Measurements from ENCODE around the gene CD164L2.

The CD164L2 gene

DNA sequence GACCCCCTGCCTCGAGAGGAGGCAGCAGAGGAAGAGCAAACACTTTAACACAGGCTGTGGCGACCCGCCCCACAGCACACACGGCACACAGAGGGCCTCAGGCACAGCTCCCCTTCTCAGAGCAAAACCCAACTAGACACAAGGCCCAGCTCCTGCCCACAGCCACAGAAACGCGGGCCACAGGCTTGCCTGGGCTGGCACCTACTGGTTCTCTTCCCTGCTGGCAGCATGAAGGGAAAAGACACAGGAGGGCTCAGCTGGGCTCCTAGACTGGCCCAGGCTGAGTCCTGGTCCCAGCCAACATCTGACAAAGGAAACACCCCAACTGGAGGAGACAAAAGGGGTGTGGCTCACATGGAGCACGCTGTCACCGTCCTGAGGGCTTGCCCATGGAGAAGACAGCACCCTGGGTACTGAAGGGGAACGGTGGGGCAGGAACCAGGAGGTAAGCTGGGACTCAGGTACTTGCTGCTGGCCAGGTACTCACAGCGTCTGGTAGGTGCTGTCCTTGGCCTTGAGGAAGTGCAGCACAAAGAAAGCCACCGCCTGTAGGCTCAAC is 3.5 kb downstream of the CD164L2 start:
- TF ChIP-seq, protein P1, sequence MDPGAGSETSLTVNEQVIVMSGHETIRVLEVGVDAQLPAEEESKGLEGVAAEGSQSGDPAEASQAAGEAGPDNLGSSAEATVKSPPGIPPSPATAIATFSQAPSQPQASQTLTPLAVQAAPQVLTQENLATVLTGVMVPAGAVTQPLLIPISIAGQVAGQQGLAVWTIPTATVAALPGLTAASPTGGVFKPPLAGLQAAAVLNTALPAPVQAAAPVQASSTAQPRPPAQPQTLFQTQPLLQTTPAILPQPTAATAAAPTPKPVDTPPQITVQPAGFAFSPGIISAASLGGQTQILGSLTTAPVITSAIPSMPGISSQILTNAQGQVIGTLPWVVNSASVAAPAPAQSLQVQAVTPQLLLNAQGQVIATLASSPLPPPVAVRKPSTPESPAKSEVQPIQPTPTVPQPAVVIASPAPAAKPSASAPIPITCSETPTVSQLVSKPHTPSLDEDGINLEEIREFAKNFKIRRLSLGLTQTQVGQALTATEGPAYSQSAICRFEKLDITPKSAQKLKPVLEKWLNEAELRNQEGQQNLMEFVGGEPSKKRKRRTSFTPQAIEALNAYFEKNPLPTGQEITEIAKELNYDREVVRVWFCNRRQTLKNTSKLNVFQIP (CRISPR knock-in tag; IDR thresholded peaks at IDR 0.05; ENCODE audit: borderline replicate concordance, low read depth), result no peak
- TF ChIP-seq, protein P2, sequence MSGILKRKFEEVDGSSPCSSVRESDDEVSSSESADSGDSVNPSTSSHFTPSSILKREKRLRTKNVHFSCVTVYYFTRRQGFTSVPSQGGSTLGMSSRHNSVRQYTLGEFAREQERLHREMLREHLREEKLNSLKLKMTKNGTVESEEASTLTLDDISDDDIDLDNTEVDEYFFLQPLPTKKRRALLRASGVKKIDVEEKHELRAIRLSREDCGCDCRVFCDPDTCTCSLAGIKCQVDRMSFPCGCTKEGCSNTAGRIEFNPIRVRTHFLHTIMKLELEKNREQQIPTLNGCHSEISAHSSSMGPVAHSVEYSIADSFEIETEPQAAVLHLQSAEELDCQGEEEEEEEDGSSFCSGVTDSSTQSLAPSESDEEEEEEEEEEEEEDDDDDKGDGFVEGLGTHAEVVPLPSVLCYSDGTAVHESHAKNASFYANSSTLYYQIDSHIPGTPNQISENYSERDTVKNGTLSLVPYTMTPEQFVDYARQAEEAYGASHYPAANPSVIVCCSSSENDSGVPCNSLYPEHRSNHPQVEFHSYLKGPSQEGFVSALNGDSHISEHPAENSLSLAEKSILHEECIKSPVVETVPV (CRISPR knock-in tag; IDR thresholded peaks at IDR 0.05), result no peak
- TF ChIP-seq, protein P3, sequence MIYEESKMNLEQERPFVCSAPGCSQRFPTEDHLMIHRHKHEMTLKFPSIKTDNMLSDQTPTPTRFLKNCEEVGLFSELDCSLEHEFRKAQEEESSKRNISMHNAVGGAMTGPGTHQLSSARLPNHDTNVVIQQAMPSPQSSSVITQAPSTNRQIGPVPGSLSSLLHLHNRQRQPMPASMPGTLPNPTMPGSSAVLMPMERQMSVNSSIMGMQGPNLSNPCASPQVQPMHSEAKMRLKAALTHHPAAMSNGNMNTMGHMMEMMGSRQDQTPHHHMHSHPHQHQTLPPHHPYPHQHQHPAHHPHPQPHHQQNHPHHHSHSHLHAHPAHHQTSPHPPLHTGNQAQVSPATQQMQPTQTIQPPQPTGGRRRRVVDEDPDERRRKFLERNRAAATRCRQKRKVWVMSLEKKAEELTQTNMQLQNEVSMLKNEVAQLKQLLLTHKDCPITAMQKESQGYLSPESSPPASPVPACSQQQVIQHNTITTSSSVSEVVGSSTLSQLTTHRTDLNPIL (CRISPR knock-in tag; IDR thresholded peaks at IDR 0.05; ENCODE audit: low read depth), result no peak
- no peak for TF ChIP-seq ZNF70 (CRISPR knock-in tag; IDR thresholded peaks at IDR 0.05)
- no peak for TF ChIP-seq ESRRG (CRISPR knock-in tag; IDR thresholded peaks at IDR 0.05)
- TF ChIP-seq OSR1 (CRISPR knock-in tag; IDR thresholded peaks at IDR 0.05), result no peak
- no peak for TF ChIP-seq TOX (CRISPR knock-in tag; IDR thresholded peaks at IDR 0.05; ENCODE audit: borderline replicate concordance)
- TF ChIP-seq BACH2 (CRISPR knock-in tag; IDR thresholded peaks at IDR 0.05; ENCODE audit: borderline replicate concordance), result no peak
- TF ChIP-seq ZFP30 (CRISPR knock-in tag; IDR thresholded peaks at IDR 0.05), result no peak
- TF ChIP-seq, protein P4, sequence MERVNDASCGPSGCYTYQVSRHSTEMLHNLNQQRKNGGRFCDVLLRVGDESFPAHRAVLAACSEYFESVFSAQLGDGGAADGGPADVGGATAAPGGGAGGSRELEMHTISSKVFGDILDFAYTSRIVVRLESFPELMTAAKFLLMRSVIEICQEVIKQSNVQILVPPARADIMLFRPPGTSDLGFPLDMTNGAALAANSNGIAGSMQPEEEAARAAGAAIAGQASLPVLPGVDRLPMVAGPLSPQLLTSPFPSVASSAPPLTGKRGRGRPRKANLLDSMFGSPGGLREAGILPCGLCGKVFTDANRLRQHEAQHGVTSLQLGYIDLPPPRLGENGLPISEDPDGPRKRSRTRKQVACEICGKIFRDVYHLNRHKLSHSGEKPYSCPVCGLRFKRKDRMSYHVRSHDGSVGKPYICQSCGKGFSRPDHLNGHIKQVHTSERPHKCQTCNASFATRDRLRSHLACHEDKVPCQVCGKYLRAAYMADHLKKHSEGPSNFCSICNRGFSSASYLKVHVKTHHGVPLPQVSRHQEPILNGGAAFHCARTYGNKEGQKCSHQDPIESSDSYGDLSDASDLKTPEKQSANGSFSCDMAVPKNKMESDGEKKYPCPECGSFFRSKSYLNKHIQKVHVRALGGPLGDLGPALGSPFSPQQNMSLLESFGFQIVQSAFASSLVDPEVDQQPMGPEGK (CRISPR knock-in tag; IDR thresholded peaks at IDR 0.05; ENCODE audit: borderline replicate concordance), result no peak
- TF ChIP-seq RARB (CRISPR knock-in tag; IDR thresholded peaks at IDR 0.05), result no peak
- no peak for TF ChIP-seq ZNF565 (CRISPR knock-in tag; conservative IDR thresholded peaks at IDR 0.05; ENCODE audit: low read depth)
- TF ChIP-seq, protein P5, sequence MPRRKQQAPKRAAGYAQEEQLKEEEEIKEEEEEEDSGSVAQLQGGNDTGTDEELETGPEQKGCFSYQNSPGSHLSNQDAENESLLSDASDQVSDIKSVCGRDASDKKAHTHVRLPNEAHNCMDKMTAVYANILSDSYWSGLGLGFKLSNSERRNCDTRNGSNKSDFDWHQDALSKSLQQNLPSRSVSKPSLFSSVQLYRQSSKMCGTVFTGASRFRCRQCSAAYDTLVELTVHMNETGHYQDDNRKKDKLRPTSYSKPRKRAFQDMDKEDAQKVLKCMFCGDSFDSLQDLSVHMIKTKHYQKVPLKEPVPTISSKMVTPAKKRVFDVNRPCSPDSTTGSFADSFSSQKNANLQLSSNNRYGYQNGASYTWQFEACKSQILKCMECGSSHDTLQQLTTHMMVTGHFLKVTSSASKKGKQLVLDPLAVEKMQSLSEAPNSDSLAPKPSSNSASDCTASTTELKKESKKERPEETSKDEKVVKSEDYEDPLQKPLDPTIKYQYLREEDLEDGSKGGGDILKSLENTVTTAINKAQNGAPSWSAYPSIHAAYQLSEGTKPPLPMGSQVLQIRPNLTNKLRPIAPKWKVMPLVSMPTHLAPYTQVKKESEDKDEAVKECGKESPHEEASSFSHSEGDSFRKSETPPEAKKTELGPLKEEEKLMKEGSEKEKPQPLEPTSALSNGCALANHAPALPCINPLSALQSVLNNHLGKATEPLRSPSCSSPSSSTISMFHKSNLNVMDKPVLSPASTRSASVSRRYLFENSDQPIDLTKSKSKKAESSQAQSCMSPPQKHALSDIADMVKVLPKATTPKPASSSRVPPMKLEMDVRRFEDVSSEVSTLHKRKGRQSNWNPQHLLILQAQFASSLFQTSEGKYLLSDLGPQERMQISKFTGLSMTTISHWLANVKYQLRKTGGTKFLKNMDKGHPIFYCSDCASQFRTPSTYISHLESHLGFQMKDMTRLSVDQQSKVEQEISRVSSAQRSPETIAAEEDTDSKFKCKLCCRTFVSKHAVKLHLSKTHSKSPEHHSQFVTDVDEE (CRISPR knock-in tag; IDR thresholded peaks at IDR 0.05), result no peak
- no peak for ATAC-seq

DNA sequence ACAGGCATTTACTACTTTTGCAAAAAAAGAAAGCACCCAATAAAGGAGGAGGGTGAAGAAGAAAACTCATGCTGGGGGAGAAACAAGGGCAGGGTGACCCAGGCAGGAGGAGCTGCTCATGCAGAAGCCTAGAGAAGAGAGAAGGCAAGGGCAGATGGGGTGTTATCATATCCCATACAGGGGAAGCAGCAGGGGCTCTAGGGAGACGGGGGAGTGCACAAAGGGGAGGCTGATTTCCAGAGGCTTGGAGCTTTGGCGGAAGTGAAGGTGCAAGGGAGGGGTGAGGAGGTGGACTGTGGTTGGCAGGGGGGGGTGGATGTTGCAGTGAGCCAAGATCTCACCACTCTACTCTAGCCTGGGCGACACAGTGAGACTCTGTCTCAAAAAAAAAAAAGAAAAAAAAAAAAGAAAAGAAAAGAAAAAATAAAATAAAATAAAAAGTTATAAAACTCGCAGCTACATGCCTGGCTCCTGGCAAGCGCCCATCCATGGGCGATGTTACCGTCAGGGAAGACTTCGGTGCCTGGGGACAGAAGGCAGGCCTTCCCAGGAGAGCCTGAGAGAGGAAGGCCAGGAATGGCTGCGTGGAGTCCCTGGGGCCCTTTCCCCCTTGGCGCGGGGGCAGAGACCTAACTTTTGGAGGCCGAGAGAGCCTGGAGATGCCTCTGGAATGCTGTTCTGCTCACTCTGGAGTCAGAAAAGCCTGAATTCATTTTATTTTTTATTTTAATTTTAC is 5.2 kb downstream of the CD164L2 start:
- TF ChIP-seq, protein P5 (CRISPR knock-in tag; IDR thresholded peaks at IDR 0.05), result no peak
- no peak for TF ChIP-seq RARB (CRISPR knock-in tag; IDR thresholded peaks at IDR 0.05)
- no peak for TF ChIP-seq TCF4 (CRISPR knock-in tag; IDR thresholded peaks at IDR 0.05; ENCODE audit: borderline replicate concordance)
- TF ChIP-seq ZNF565 (CRISPR knock-in tag; conservative IDR thresholded peaks at IDR 0.05; ENCODE audit: low read depth), result no peak
- no peak for TF ChIP-seq ZFP30 (CRISPR knock-in tag; IDR thresholded peaks at IDR 0.05)
- TF ChIP-seq, protein P1 (CRISPR knock-in tag; IDR thresholded peaks at IDR 0.05; ENCODE audit: borderline replicate concordance, low read depth), result no peak
- TF ChIP-seq TOX (CRISPR knock-in tag; IDR thresholded peaks at IDR 0.05; ENCODE audit: borderline replicate concordance), result no peak
- TF ChIP-seq, protein P3 (CRISPR knock-in tag; IDR thresholded peaks at IDR 0.05; ENCODE audit: low read depth), result no peak
- no peak for TF ChIP-seq BACH2 (CRISPR knock-in tag; IDR thresholded peaks at IDR 0.05; ENCODE audit: borderline replicate concordance)
- no peak for TF ChIP-seq ISL1 (CRISPR knock-in tag; IDR thresholded peaks at IDR 0.05)
- TF ChIP-seq, protein P2 (CRISPR knock-in tag; IDR thresholded peaks at IDR 0.05), result no peak
- no peak for TF ChIP-seq ZC3H10 (CRISPR knock-in tag; IDR thresholded peaks at IDR 0.05)
- no peak for ATAC-seq
